ENCODE measurements around the gene HSD17B1.

- TF ChIP-seq CTCF (IDR thresholded peaks at IDR 0.05; ENCODE audit: low read depth, low read length), result no peak
- no peak for TF ChIP-seq EZH2phosphoT487 (IDR thresholded peaks at IDR 0.05; ENCODE audit: low read depth)
Measured at GRCh38 chr17:42522263-42522790, 30.4 kb upstream of the HSD17B1 start.
